OCI-LY7 (cell line): ENCODE results near the gene MS4A8.

Experiments used
- EZH2phosphoT487 ChIP-seq: fragments of 200-600 bp; sonication (generic); IDR thresholded peaks from 2 replicates; pipeline ENCODE4 v1.6.1; 2018; ENCODE audit warnings: low read depth, borderline replicate concordance, mild to moderate bottlenecking, mixed run types, antibody characterized with exemption, low read length, moderate library complexity, mixed read lengths
- TF ChIP-seq, protein P1 (sequence below): fragments of 200-600 bp; sonication (generic); conservative IDR thresholded peaks from 2 replicates; pipeline ENCODE4 v1.5.1; 2014; ENCODE audit warnings: mild to moderate bottlenecking, antibody characterized with exemption, low read length, moderate library complexity, mixed read lengths

DNA sequence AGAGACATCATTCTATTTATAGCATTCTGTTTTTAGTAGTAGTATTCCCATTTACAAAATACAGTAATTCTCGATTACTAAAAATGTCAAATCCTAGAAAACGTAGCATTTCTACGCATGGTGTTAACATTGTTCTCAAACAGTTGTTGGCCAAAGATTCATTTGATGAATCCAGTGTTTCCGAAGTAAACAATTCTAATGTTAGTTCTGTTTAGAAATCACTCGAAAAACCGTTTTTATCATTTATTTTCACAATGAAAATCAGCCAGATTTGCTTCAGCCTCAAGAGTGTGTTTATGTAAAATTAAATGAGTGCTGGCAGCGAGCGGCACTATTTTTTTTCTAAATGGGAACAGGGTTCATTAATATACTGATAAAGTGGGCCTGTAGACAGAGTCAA is 32.2 kb downstream of the MS4A8 start:
- TF ChIP-seq, protein P1, sequence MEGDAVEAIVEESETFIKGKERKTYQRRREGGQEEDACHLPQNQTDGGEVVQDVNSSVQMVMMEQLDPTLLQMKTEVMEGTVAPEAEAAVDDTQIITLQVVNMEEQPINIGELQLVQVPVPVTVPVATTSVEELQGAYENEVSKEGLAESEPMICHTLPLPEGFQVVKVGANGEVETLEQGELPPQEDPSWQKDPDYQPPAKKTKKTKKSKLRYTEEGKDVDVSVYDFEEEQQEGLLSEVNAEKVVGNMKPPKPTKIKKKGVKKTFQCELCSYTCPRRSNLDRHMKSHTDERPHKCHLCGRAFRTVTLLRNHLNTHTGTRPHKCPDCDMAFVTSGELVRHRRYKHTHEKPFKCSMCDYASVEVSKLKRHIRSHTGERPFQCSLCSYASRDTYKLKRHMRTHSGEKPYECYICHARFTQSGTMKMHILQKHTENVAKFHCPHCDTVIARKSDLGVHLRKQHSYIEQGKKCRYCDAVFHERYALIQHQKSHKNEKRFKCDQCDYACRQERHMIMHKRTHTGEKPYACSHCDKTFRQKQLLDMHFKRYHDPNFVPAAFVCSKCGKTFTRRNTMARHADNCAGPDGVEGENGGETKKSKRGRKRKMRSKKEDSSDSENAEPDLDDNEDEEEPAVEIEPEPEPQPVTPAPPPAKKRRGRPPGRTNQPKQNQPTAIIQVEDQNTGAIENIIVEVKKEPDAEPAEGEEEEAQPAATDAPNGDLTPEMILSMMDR: no peak
- TF ChIP-seq EZH2phosphoT487: no peak
